ENCODE data around the gene MAPT.

DNA sequence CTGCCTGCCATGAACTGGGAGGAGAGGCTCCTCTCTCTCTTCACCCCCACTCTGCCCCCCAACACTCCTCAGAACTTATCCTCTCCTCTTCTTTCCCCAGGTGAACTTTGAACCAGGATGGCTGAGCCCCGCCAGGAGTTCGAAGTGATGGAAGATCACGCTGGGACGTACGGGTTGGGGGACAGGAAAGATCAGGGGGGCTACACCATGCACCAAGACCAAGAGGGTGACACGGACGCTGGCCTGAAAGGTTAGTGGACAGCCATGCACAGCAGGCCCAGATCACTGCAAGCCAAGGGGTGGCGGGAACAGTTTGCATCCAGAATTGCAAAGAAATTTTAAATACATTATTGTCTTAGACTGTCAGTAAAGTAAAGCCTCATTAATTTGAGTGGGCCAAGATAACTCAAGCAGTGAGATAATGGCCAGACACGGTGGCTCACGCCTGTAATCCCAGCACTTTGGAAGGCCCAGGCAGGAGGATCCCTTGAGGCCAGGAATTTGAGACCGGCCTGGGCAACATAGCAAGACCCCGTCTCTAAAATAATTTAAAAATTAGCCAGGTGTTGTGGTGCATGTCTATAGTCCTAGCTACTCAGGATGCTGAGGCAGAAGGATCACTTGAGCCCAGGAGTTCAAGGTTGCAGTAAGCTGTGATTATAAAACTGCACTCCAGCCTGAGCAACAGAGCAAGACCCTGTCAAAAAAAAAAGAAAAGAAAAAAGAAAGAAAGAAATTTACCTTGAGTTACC is 68.0 kb downstream of the MAPT start:
- TF ChIP-seq SUZ12 (IDR thresholded peaks at IDR 0.05; ENCODE audit: extremely low read depth, insufficient read depth, insufficient read length) (no peak), ZNF274 (IDR thresholded peaks at IDR 0.05; ENCODE audit: low read depth, low read length) (no peak)

Data from NT2/D1 (cell line).